Osteoblast (primary cell): ENCODE measurements around the gene MEF2C. TPM values are rescaled to one million over a fixed set of nuclear protein-coding genes. Genes with fewer than 3 reads are reported as not detected.

Source experiments
- DNase-seq: peaks from one replicate; pipeline ENCODE4 v3.0.0; 2011; ENCODE audit warnings: low spot score, mixed read lengths; ENCODE audit not compliant: insufficient read length; ENCODE audit errors: missing footprints
- H2AFZ ChIP-seq: 2 replicates; pipeline ENCODE4 v1.6.0; 2011; ENCODE audit warnings: mild to moderate bottlenecking, low read length
- H3K27ac ChIP-seq: 2 replicates; pipeline ENCODE4 v1.5.1; 2011; ENCODE audit warnings: mild to moderate bottlenecking, low read depth, low read length, moderate library complexity
- H3K27me3 ChIP-seq: 2 replicates; pipeline ENCODE4 v1.6.0; 2012; ENCODE audit warnings: mild to moderate bottlenecking, control low read depth, inconsistent platforms, low read length, moderate library complexity; ENCODE audit not compliant: insufficient read depth
- H3K36me3 ChIP-seq: 2 replicates; pipeline ENCODE4 v1.5.1; 2011; ENCODE audit warnings: mild to moderate bottlenecking, low read length, control low read depth, moderate library complexity; ENCODE audit not compliant: insufficient read depth
- H3K4me1 ChIP-seq: 2 replicates; pipeline ENCODE4 v1.5.1; 2011; ENCODE audit warnings: mild to moderate bottlenecking, low read length, control low read depth, moderate library complexity; ENCODE audit not compliant: insufficient read depth
- H3K4me2 ChIP-seq: 2 replicates; pipeline ENCODE4 v1.6.0; 2011; ENCODE audit warnings: mild to moderate bottlenecking, low read length; ENCODE audit not compliant: insufficient read depth
- H3K4me3 ChIP-seq: fragments of 200-600 bp; sonication (generic); 3 replicates; pipeline ENCODE4 v1.5.1; 2012; ENCODE audit warnings: mild to moderate bottlenecking, low read length, inconsistent platforms; ENCODE audit not compliant: insufficient read depth
- H3K79me2 ChIP-seq: 2 replicates; pipeline ENCODE4 v1.6.0; 2012; ENCODE audit warnings: mild to moderate bottlenecking, low read length, control low read depth, inconsistent platforms; ENCODE audit not compliant: insufficient read depth
- H3K9me3 ChIP-seq: 2 replicates; pipeline ENCODE4 v1.5.1; 2011; ENCODE audit warnings: low read depth, low read length, control low read depth
- H4K20me1 ChIP-seq: 2 replicates; pipeline ENCODE4 v1.6.0; 2012; ENCODE audit warnings: mild to moderate bottlenecking, low read length, control low read depth; ENCODE audit not compliant: insufficient read depth
- CTCF ChIP-seq: IDR thresholded peaks from 2 replicates; pipeline ENCODE4 v1.5.1; 2011; ENCODE audit warnings: mild to moderate bottlenecking, low read depth, low read length, moderate library complexity; ENCODE audit errors: extremely low read depth
- total RNA-seq: library from RNA; depleted of rRNA; stranded (reverse); fragments of >200 nt; gene quantifications from 2 replicates; pipeline ENCODE4 v1.2.3, GENCODE V29; 2012

The MEF2C gene
- total RNA-seq, 1 donor: 13.4 TPM

- peak overlapping the region; percentile 60 for H3K4me2 ChIP-seq
Observed at GRCh38 chr5:88778736-88779135, 104.2 kb downstream of the MEF2C start.

GRCh38 chr5:88776692-88777091, 106.3 kb downstream of the MEF2C start:
- H3K36me3 ChIP-seq: no peaks in the 10 kb centered on the region
- no peak for TF ChIP-seq CTCF
- H3K27me3 ChIP-seq: no peaks in the 10 kb centered on the region
- no peak overlapping the region for H3K4me2 ChIP-seq
- H3K4me3 ChIP-seq: no peak overlapping the region
- H4K20me1 ChIP-seq: no peaks in the 10 kb centered on the region
- no peaks in the 10 kb centered on the region for H3K79me2 ChIP-seq
- H3K4me1 ChIP-seq: peaks cover 15% of the 10 kb centered on the region
- no peak overlapping the region for H2AFZ ChIP-seq
- H3K9me3 ChIP-seq: no peaks in the 10 kb centered on the region
- DNase-seq: no peak
- no peak overlapping the region for H3K27ac ChIP-seq

More at GRCh38 chr5:88778736-88779135, 104.2 kb downstream of the MEF2C start:
- Histone ChIP-seq H3K4me3 (no peak overlapping the region), H2AFZ (no peak overlapping the region), H3K9me3 (no peaks in the 10 kb centered on the region), H3K79me2 (no peaks in the 10 kb centered on the region), H3K4me1 (peaks cover 15% of the 10 kb centered on the region), H3K27ac (peak overlapping the region; percentile 39), H3K27me3 (no peaks in the 10 kb centered on the region), H4K20me1 (no peaks in the 10 kb centered on the region), H3K36me3 (no peaks in the 10 kb centered on the region)
- peak; percentile 57 for DNase-seq
- TF ChIP-seq CTCF: no peak

GRCh38 chr5:88772831-88773230, 110.2 kb downstream of the MEF2C start:
- no peak for TF ChIP-seq CTCF

GRCh38 chr5:88772047-88772446, 110.9 kb downstream of the MEF2C start:
- Histone ChIP-seq H3K79me2 (no peaks in the 10 kb centered on the region), H3K4me1 (peaks cover 25% of the 10 kb centered on the region), H2AFZ (no peak overlapping the region)

More at GRCh38 chr5:88772831-88773230, 110.2 kb downstream of the MEF2C start:
- Histone ChIP-seq H4K20me1 (no peaks in the 10 kb centered on the region), H3K36me3 (no peaks in the 10 kb centered on the region), H3K4me3 (no peak overlapping the region), H3K27me3 (no peaks in the 10 kb centered on the region), H3K27ac (no peak overlapping the region), H3K79me2 (no peaks in the 10 kb centered on the region), H3K4me1 (peaks cover 25% of the 10 kb centered on the region), H3K9me3 (no peaks in the 10 kb centered on the region), H3K4me2 (no peak overlapping the region), H2AFZ (no peak overlapping the region)
- no peak for DNase-seq

More at GRCh38 chr5:88772047-88772446, 110.9 kb downstream of the MEF2C start:
- H3K4me2 ChIP-seq: no peak overlapping the region
- no peak overlapping the region for H3K4me3 ChIP-seq
- no peak overlapping the region for H3K27ac ChIP-seq
- no peaks in the 10 kb centered on the region for H3K36me3 ChIP-seq
- no peaks in the 10 kb centered on the region for H3K9me3 ChIP-seq
- DNase-seq: no peak
- H3K27me3 ChIP-seq: no peaks in the 10 kb centered on the region
- no peak for TF ChIP-seq CTCF
- no peaks in the 10 kb centered on the region for H4K20me1 ChIP-seq
